ENCODE data around the gene DNAJC4.

GRCh38 chr11:64252003-64252872, 21.9 kb downstream of the DNAJC4 start:
- no peak for TF ChIP-seq POLR2A (IDR thresholded peaks at IDR 0.05; ENCODE audit: low read length)
- TF ChIP-seq GATA1 (IDR thresholded peaks at IDR 0.05; ENCODE audit: low read depth, low read length), result no peak
